HG02938 (cell line): ENCODE results near the gene VPS51.
"Not testable (repeated sequence)": the region's sequence is repeated elsewhere in the genome, so short reads cannot be mapped to it uniquely, and the experiment has no call there.

ENCODE experiments used
- ATAC-seq: cut with Tn5 transposase; IDR thresholded peaks from one replicate; pipeline ENCODE4 v1.9.1; 2021; ENCODE audit warnings: mild to moderate bottlenecking, moderate library complexity; ENCODE audit not compliant: unreplicated experiment

Gene VPS51

DNA sequence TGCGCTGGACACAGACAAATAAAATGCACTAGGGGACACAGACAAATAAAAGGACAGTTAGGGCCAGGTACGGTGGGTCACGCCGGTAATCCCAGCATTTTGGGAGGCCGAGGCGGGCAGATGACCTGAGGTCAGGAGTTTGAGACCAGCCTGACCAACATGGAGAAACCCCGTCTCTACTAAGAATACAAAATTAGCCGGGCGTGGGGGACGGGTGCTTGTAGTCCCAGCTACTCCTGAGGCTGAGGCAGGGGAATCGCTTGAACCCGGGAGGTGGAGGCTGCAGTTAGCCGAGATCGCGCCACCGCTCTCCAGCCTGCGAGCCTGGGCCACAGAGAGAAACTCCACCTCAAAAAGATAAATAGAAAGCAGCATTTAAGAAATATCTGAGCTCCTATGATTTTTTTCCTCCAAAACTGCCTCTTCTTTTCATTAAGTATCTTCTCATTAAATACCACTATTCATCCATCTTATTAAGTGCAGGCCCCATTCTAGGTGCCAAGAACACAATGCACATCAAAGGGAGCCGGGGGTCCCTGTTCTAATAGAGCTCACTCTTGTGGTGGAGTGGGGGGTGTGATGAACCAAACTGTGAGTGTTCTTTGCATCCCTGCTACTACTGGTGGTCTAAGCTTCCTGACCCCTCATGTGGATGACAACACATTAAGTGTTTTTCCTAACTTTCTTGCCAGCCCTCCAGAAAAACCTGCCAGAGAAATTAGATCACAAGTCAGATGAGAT is 22.3 kb downstream of the VPS51 start:
- no peak for ATAC-seq

DNA sequence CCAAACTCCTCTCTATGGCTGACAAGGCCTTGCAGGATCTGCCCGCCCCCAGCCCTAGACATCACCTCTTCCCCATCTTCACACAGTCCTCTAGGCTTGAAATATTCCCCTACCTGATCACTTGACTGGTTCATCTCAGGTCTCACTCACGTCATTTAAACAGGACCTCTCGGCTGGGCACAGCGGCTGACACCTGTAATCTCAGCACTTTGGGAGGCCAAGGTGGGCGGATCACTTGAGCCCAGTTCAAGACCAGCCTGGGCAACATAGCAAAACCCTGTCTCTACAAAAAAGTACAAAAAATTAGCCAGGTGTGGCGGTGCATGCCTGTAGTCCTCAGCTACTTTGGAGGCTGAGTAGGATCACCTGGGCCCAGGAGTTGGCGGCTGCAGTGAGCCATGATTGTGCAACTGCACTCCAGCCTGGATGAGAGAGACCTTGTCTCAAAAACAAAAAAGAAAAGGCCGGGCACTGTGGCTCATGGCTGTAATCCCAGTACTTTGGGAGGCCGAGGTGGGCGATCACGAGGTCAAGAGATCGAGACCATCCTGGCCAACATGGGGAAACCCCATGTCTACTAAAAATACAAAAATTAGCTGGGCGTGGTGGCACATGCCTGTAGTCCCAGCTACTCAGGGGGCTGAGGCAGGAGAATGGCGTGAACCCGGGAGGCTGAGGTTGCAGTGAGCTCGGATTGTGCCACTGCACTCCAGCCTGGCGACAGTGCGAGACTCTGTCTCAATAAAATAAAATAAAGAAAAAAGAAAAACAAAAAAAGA is 23.1 kb downstream of the VPS51 start:
- not testable (repeated sequence) for ATAC-seq

DNA sequence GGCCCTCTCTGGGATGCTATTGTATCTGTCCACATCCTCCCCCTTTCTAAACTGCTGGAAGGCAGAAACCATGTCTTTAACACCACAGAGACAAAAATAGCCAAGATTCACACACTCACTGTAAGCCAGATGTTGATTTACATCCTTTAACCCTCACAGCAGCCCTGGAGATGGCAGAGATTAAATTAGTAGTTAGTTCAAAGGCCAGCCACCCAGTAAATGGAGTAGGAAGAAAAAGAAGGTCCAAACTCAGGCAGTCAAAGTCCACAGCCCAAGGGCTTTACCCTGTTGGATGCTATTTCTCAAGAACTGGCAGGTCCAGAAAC is 23.6 kb downstream of the VPS51 start:
- ATAC-seq: no peak

DNA sequence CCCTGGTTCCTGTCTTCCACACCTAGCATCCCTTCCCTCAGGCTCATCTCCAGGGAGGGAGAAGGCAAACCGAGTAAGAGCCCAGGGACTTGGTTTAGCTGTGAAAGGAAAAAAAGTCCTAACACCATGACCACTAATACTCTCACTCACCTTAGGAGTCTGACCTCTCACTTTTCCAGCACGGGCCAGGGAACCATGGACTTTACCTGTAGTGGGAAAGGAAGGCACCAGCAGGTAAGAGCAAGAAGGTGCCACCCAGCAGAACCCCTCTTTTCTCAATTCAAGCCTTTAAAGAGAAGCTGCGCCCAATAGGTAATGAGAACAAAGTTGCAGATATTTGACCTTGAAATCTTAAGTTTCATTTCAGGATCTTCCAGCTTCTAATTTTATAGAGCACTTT is 24.8 kb downstream of the VPS51 start:
- ATAC-seq: no peak

DNA sequence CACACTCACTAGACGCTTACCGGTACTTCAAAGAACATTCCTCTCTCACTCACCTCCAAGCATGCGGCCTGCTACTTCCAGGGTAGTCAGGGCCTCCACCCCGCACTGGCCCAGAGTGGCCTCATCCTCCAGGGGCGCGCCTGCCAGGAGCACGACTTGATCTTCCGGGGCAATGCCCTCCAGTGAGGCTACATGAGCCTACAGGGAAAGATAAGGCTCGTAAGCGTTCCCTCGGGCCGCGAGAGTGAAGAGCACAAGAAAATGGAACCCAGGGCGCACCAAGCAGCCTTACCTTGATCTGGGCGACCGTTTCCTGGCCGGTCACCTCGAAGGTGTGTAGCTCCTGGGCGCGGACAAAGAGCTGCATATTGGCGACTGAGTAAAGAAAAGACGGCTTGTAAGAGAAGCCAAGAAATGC is 25.4 kb downstream of the VPS51 start:
- ATAC-seq: no peak

DNA sequence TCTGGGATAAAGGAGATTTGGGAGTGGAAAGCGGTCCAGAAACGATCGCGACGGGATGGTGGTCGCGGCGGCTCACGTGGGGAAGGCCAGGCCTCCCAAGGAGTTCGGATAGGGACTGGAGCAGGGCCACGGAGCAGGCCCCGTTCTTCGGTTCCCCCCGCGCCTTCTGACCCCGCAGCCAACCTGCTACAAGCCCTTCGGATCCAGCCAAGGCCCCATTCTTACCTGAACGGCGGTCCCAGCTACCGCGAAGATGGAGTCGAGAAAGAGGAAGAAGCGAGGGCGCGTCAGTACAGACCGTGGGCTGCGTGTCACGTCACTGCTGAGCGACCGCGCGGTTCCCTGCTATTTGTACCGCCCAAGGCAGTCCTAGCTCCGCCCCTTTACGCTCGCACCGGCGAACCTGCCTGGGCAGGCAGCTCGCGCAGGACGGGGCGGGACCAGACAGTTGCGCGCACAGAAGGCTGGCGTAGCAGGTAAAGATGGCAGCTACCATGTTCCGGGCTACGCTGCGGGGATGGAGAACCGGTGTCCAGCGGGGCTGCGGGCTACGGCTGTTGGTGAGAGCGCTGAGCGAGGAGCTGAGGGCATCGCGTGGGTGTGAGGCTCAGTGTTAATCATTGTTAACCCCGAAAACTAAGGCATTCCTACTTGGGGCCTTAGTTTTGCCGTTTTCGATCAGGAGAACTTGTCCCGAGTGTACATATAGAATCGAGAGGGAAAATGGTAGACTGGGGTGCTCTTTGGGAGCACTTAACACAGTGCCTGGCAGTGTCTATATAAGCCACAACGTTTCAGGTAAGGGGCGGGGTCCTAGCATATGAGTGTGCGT is 26.1 kb downstream of the VPS51 start, which contains the start of the genes FAU and MRPL49:
Gene FAU, minus strand, starts transcription at position 270 of the 832 bp plus-strand sequence. CDS start 321 bp downstream, outside the sequence.
Gene MRPL49, plus strand, starts transcription at position 457 of the 832 bp plus-strand sequence. Its CDS starts 26 bp downstream, at position 483.
- peak; percentile 48 for ATAC-seq

DNA sequence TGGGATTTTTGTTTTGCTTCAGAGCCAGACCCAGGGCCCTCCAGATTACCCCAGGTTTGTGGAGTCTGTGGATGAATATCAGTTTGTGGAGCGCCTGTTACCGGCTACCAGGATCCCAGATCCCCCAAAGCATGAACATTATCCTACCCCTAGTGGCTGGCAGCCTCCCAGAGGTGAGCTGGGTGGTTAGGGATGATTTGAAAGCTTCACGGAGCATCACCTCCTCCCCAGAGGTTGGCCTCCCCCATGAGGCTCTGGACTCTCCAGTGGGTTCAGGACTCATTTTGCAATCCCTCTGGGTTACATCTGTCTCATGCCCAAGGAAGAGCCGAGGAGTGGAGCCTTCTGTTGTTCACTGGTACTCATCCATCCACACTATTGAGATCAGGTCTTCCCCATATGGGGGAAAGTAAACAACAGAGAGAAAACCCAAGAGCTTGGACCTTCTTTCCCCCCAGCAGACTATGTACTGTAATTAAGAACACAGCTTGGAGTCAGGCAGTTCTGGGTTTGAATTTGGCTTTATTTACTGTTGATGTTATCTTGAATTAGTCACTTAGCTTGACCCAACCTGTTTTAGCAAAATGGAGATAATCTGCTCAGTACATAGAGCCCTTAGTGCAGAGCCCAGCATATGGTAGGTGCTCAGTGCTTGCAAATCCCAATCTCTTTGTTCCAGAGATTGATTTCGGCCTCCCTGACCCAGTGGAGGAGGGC is 28.6 kb downstream of the VPS51 start:
- ATAC-seq: no peak

DNA sequence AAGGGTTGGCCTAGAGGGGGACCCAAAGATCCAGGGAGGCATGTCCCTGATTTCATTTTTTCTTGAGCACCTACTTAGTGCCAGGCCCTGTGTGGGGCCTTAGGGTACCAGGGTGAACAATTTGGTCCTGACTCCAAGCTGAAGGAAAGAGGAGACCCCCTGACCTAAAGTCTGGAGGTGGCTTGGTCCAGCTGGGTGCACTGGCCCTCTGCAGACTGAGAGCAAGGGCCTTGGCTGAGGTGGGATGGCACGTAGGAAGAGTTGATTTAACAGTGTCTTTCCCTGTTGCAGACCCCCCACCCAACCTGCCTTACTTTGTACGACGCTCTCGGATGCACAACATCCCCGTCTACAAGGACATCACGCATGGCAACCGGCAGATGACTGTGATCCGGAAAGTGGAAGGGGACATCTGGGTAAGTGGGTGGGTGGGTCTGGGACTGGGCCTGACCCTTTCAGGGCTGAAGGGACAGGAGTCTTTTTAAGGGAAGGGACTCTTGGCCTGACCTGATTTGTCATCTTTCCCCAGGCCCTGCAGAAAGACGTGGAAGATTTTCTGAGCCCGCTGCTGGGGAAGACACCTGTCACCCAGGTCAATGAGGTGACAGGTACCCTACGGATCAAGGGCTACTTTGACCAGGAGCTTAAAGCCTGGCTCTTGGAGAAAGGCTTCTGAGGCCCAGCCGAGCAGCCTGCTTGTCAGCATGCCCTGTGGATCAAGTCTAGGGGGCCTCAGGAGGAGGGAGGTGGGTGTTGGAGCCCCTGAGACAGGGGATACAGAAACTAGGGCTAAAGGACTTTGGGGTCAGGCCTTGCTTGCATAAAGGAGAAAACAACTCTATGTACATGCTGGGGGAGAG is 29.4 kb downstream of the VPS51 start:
- no peak for ATAC-seq

DNA sequence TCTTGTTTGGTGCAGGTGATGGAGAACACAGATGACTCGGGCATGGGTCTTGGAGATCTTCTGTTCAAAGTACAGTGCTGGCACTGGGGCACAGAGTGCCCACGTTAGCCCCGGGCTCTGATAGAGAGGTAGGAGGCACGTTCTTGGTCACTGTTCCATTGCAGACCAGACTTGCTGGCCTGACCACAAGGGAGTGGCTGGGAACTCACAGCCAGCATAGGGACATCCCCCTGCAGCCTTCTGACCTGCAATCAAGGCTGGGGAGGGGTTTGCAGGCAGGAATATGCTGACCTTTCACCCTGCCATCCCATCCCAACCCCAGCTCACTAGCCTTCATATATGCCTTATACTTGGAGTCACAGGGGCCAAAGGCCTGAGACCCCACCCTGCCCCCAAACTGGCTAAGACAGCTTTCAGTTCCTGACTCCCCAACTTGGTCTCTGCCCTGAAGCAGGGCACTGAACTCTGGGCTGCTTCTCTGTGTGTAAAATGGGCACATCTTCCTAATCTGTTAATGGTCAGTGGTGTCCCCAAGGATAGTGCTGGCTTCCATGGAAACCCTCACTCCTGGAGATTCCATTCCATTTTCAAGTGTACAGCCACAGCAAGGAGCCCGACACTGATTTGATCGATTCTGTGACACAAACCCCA is 30.7 kb downstream of the VPS51 start:
- no peak for ATAC-seq

DNA sequence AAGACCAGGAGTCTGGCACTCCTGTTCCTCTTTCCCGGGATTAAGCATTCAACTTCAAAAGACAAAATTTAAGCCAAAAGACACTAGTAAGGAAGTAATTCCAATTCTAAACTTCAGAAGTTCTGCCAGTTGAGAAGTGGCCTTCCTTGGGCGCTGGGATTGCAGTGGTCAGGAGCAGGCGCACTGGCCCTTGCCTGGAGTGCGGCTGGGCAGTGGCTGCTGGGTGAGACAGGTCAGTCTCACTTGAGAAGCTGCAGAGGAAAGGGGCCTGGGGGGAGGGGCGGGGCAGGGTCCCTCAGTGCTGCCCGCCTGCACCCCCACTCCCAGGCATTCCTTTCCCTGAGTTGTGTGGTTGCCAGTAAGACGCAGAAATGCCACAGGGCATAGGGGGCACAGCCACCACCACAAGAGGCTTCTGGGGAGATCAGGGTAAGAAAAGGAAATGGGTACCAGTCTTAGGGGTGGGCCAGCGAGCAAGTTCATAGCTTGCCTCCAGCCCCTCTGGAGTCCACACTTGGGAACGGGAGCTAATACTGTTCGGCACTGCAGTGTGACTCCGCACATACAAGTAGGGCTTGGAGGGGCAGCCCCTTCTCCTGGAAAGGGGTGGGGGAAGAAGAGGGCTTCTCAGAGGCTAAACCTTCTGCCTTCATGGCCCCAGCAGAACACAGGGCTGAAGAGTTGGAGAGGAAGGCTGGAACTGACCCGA is 31.6 kb downstream of the VPS51 start:
- ATAC-seq: no peak

DNA sequence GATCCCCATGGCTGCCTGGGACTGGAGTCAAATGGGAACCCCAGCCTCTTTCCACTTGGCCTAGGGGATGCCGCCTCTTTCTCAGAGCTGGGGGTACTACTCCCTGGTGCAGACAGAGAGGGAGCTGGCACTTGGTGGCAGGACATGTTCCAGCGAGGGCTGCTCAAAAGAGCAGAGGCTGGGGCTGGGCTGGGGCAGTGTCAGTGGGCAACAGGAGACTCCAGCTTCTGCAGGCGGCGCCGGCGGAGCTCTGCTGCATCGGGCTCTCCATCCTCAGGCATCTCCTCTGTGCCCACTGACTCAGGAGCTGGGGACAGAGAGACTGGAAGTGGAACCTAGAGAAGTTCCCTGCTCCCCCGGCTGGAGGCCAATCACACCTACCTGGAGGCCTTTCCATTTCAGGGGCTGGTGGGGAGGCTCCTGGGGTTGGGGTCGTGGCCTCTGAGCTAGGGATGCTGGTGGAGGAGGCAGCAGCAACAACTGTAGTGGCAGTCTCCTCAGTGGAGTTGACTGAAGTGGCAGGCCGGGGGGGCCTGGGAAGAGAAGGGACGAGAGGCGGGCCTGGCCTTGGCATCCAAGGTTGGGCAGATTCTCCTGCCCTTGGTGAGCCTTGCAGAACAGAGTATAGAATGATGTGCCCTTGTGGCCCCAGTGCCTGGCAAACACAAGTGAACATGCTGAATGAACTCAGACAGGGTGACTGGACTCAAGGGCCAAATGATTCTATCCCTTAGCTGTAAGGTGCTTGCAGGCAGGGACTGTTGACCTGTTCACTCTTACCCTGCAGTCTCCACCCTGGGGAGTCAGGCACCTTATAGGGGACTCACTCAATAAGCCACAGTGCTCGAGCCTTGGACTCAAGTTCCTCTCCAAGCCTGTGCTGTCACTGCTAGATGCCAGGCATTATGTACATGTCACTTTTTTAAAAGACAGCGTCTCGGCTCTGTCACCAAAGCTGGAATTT is 32.5 kb downstream of the VPS51 start:
- ATAC-seq: no peak

DNA sequence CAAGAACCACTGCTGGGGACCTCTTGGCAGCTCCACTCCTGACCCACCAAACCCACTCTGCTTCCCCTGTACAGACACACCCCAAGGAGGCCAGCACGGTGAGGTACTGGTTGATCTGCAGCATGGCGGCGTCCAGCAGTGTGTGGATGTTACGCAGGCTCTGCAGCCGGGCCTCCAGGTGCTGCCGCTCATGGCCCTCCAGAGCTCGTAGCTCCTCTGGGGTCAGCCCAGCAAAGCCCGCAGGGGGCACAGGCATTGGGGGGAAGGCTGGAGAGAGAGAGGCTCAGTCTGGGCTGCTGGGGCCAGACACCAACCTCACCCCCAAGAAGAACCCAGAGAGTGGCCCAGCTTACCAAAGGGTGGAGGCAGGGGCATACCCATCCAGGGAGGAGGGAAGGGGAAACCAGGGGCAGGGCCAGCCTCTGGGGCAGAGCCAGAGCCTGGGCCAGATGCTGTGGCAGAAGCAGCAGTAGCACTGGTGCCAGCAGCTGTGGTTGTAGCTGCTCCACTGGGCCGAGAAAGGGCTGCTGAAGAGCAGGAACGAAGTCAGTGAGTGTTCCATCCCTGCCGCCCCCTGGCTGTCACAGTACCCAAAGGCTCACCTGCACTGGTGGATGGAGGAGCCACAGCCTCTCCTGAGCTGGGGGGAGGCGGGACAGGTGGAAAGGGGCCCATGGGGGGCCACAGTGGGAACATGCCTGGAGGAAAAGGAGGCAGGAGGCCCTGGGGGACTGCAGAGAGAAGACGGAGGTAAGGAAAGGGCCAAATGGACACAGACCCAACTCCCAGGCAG is 33.8 kb downstream of the VPS51 start:
- ATAC-seq: no peak

DNA sequence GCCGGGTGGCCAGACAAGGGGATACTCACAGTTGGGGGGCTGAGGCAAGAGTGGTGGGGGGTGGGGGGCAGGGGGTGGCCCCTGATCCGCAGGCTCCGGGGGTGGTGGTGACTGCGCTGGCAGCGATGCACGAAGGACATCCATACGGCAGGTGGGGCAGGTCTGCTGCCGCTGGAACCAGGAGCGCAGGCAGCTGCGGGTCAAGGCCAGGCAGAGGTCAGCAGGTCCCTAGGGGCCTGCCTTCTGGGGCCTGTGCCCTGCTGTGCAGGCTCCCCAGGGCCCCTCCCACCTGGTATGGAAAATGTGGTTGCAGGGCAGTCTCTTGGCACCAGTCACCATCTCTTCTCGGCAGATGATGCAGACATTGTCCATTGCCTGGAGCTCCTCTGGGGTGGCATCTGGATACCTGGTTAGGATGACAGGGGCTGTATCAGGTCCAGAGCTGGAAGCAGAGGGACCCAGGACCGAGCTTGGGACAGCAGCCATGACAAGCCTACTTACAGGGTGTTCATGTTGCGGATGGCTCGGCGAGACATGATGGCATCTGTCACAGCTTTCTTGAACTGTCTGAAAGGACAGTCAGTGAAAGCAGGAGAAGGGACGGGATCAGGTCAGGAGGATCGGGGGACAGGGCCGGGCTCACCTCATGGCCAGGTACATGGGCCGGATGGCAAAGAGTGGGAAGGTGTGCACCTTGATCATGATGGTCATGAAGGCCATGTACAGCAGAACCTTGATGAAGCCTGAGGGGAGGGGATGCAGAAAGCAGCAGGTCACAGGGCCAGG is 34.8 kb downstream of the VPS51 start:
- no peak for ATAC-seq

DNA sequence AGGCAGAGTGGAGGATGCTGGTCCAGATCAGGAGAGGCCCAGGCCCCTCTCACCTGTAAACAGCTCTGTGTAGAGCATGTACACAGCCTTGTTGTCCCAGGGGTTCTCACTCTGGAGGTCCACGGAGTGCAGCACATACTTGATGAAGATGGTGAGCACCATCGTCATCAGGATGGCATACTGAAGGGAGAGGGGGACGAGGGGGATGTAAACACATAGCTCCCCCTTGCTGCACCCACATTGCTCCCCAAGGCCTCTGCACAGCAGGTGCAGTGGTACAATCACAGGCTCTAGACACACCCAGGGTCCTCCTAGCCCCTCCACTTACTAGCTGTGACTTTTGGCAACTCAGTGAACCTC is 35.4 kb downstream of the VPS51 start:
- no peak for ATAC-seq

DNA sequence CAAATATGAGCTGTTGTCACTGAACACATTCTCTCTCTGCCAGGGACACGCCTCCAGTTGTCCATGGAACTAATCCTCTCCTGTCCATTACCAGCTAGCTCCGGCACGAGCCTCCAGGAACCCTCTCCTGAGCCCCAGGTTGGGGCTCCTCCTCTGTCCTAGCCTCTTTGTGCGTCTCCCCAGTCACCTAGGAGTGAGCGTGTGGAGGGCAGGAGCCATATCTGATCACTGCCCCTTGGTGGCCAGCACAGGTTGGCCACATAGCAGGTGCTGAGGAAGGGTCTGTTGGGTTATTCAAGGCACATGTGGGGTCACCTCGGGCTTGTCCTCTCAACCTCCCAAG is 35.9 kb downstream of the VPS51 start:
- no peak for ATAC-seq
